Cardiac fibroblast (primary cell): ENCODE data around the gene PFKFB2.
A peak's percentile ranks its signal among the peaks of the same experiment; 100 is the strongest.
"Not testable (repeated sequence)": the region's sequence is repeated elsewhere in the genome, so short reads cannot be mapped to it uniquely, and the experiment has no call there.

ENCODE experiments used
- DNase-seq, 2 donors: peaks; one replicate each; pipeline versions ENCODE4 v3.0.0 to v3.0.0-alpha.2; 2010; ENCODE audit warnings: low read depth in 2 of 2
- H3K4me3 ChIP-seq, 2 donors: replicated peaks in 1 of 2; 1 replicate in 1 of 2; 2 replicates in 1 of 2; pipeline ENCODE4 v1.5.1; 2011; ENCODE audit warnings: low read depth in 2 of 2, low read length in 2 of 2, mild to moderate bottlenecking in 2 of 2, moderate library complexity in 1 of 2
- CTCF ChIP-seq: IDR thresholded peaks from one replicate; pipeline ENCODE4 v1.5.1; 2011; ENCODE audit warnings: low read depth, mild to moderate bottlenecking, low read length, inconsistent platforms

PFKFB2 gene

GRCh38 chr1:207039380-207040180 lies 13.5 kb upstream of the PFKFB2 start:
- no peak for TF ChIP-seq CTCF
- no peak for DNase-seq

GRCh38 chr1:207040181-207040533 lies 12.9 kb upstream of the PFKFB2 start:
- no peak for TF ChIP-seq CTCF
- no peak for DNase-seq
- no peak overlapping the region for H3K4me3 ChIP-seq

More at GRCh38 chr1:207039380-207040180, 13.5 kb upstream of the PFKFB2 start:
- H3K4me3 ChIP-seq = no peak overlapping the region

GRCh38 chr1:207041397-207041796 lies 11.7 kb upstream of the PFKFB2 start:
- not testable (repeated sequence) for H3K4me3 ChIP-seq, DNase-seq

- DNase-seq = peak in 1 of 2 donors; percentile 32
- TF ChIP-seq CTCF = no peak
- H3K4me3 ChIP-seq = no peak overlapping the region
These were observed 7.6 kb upstream of the PFKFB2 start for GRCh38 chr1:207045453-207045852.

GRCh38 chr1:207047505-207047904 lies 5.6 kb upstream of the PFKFB2 start:
- no peak overlapping the region for H3K4me3 ChIP-seq
- no peak for TF ChIP-seq CTCF
- DNase-seq = no peak

GRCh38 chr1:207048041-207048440 lies 5.0 kb upstream of the PFKFB2 start:
- no peak for TF ChIP-seq CTCF
- H3K4me3 ChIP-seq = no peak overlapping the region
- DNase-seq = no peak

GRCh38 chr1:207049054-207049453 lies 4.0 kb upstream of the PFKFB2 start:
- H3K4me3 ChIP-seq = no peak overlapping the region
- DNase-seq = no peak
- TF ChIP-seq CTCF = no peak
